Liver (tissue), 9 donors: ENCODE data around the gene TMTC1. TPM values are rescaled to one million over a fixed set of nuclear protein-coding genes. Genes with fewer than 3 reads are reported as not detected.

Experiments used
- DNase-seq: peaks from one replicate; pipeline ENCODE4 v3.0.0-alpha.2; 2017; ENCODE audit warnings: low spot score
- H3K27ac ChIP-seq, 2 donors: one replicate each; pipeline ENCODE4 v1.7.0; 2013; ENCODE audit warnings: inconsistent platforms in 2 of 2, low read length in 2 of 2, control low read depth in 1 of 2, low read depth in 1 of 2, mild to moderate bottlenecking in 1 of 2
- H3K27me3 ChIP-seq, 4 donors: one replicate each; pipeline versions ENCODE4 v1.6.1 to v1.7.0; 2013; ENCODE audit warnings: low read length in 3 of 4, inconsistent platforms in 1 of 4, mild to moderate bottlenecking in 1 of 4, moderate library complexity in 1 of 4; ENCODE audit not compliant: control insufficient read depth in 4 of 4, insufficient read depth in 4 of 4
- H3K36me3 ChIP-seq, 4 donors: one replicate each; pipeline versions ENCODE4 v1.6.1 to v1.7.0; 2013; ENCODE audit warnings: low read length in 3 of 4, mild to moderate bottlenecking in 3 of 4, low read depth in 1 of 4, moderate library complexity in 1 of 4; ENCODE audit not compliant: control insufficient read depth in 4 of 4, insufficient read depth in 3 of 4
- H3K4me1 ChIP-seq, 4 donors: one replicate each; pipeline versions ENCODE4 v1.6.1 to v1.7.0; 2013; ENCODE audit warnings: low read length in 3 of 4, mild to moderate bottlenecking in 3 of 4, moderate library complexity in 1 of 4; ENCODE audit not compliant: control insufficient read depth in 4 of 4, insufficient read depth in 4 of 4
- H3K4me3 ChIP-seq, 3 donors: one replicate each; pipeline versions ENCODE4 v1.6.1 to v1.7.0; 2013; ENCODE audit warnings: low read length in 3 of 3, control low read depth in 1 of 3, low read depth in 1 of 3, mild to moderate bottlenecking in 1 of 3
- H3K9ac ChIP-seq, 2 donors: one replicate each; pipeline ENCODE4 v1.7.0; 2013; ENCODE audit warnings: low read length in 2 of 2, mild to moderate bottlenecking in 2 of 2, moderate library complexity in 2 of 2, control low read depth in 1 of 2, low read depth in 1 of 2
- H3K9me3 ChIP-seq, 4 donors: one replicate each; pipeline versions ENCODE4 v1.6.1 to v1.7.0; 2013; ENCODE audit warnings: low read length in 3 of 4; ENCODE audit not compliant: control insufficient read depth in 4 of 4
- ATF3 ChIP-seq: IDR thresholded peaks from 2 replicates; pipeline ENCODE4 v1.6.1; 2016; ENCODE audit warnings: antibody characterized with exemption
- CTCF ChIP-seq: fragments of 150-350 bp; IDR thresholded peaks from 2 replicates; pipeline ENCODE4 v1.5.1; 2017; ENCODE audit warnings: improper control_type of control experiment, low read depth, low read length; ENCODE audit not compliant: missing input control
- EGR1 ChIP-seq, 2 donors: IDR thresholded peaks; 2 replicates each; pipeline ENCODE4 v1.6.1; 2016 to 2018; ENCODE audit warnings: antibody characterized with exemption in 2 of 2, low read depth in 2 of 2
- FOXA1 ChIP-seq: IDR thresholded peaks from 2 replicates; pipeline ENCODE4 v1.6.1; 2016; ENCODE audit warnings: antibody characterized with exemption
- FOXA2 ChIP-seq: IDR thresholded peaks from 2 replicates; pipeline ENCODE4 v1.6.1; 2016; ENCODE audit warnings: antibody characterized with exemption
- GABPA ChIP-seq, 2 donors: IDR thresholded peaks in 1 of 2; conservative IDR thresholded peaks in 1 of 2; 2 replicates each; pipeline ENCODE4 v1.6.1; 2016; ENCODE audit warnings: antibody characterized with exemption in 2 of 2, mild to moderate bottlenecking in 1 of 2, moderate library complexity in 1 of 2
- MAX ChIP-seq: IDR thresholded peaks from 2 replicates; pipeline ENCODE4 v1.6.1; 2016; ENCODE audit warnings: antibody characterized with exemption
- NR2F2 ChIP-seq: IDR thresholded peaks from 2 replicates; pipeline ENCODE4 v1.6.1; 2016; ENCODE audit warnings: antibody characterized with exemption
- RAD21 ChIP-seq, 2 donors: IDR thresholded peaks; 2 replicates each; pipeline ENCODE4 v1.6.1; 2016; ENCODE audit warnings: antibody characterized with exemption in 2 of 2, mild to moderate bottlenecking in 2 of 2
- RXRA ChIP-seq, 2 donors: IDR thresholded peaks; 2 replicates each; pipeline ENCODE4 v1.6.1; 2017 to 2018; ENCODE audit warnings: antibody characterized with exemption in 2 of 2, mild to moderate bottlenecking in 1 of 2
- TAF1 ChIP-seq: conservative IDR thresholded peaks from 2 replicates; pipeline ENCODE4 v1.6.1; 2016; ENCODE audit warnings: antibody characterized with exemption, mild to moderate bottlenecking
- YY1 ChIP-seq: IDR thresholded peaks from 2 replicates; pipeline ENCODE4 v1.6.1; 2016; ENCODE audit warnings: antibody characterized with exemption, mild to moderate bottlenecking
- ZBTB33 ChIP-seq: IDR thresholded peaks from 2 replicates; pipeline ENCODE4 v1.6.1; 2016; ENCODE audit warnings: antibody characterized with exemption
- WGBS: extraction: QIAGEN DNeasy Blood & Tissue Kit; methylation state at CpG from one replicate; pipeline ENCODE4 v1.1.7; 2013; 5-methylcytosine and 5-hydroxymethylcytosine counted together
- polyA plus RNA-seq, 2 donors: library from polyadenylated mRNA; stranded (reverse) in 1 of 2; unstranded in 1 of 2; fragments of 200-250 nt in 1 of 2; fragments of >200 nt in 1 of 2; fragmentation: Nextera tagmentation in 1 of 2; extraction: Ambion mirVana in 1 of 2; gene quantifications; one replicate each; pipeline versions ENCODE4 v1.2.1 to v1.2.3, GENCODE V29; 2013 to 2015
- total RNA-seq, 2 donors: library from RNA; depleted of rRNA; stranded (reverse); fragments of >200 nt; gene quantifications; one replicate each; pipeline ENCODE4 v1.2.3, GENCODE V29; 2014
- donor health status: healthy.
- donor health status: healthy.
- donor health status: healthy.
- donor health status: healthy.
- donor health status: healthy.

Gene TMTC1
- total and polyA plus RNA-seq, 4 donors = 0.76 to 3.3 (median 2.1) TPM

- TF ChIP-seq MAX = no peak
- TF ChIP-seq TAF1 = no peak
- no peak for TF ChIP-seq RXRA (IDR thresholded peaks at IDR 0.05)
Measured at GRCh38 chr12:29713729-29714128, 70.0 kb downstream of the TMTC1 start (continued).

- no peak for DNase-seq
- Histone ChIP-seq H3K9ac (no peak overlapping the region), H3K4me1 (no peaks in the 10 kb centered on the region), H3K27ac (no peak overlapping the region), H3K4me3 (no peak overlapping the region), H3K36me3 (no peaks in the 10 kb centered on the region), H3K27me3 (no peaks in the 10 kb centered on the region), H3K9me3 (no peaks in the 10 kb centered on the region)
- TF ChIP-seq FOXA1 = no peak
- TF ChIP-seq CTCF = no peak
- no peak for TF ChIP-seq TAF1
- no peak for TF ChIP-seq ATF3
- no peak for TF ChIP-seq FOXA2
- TF ChIP-seq RXRA (IDR thresholded peaks at IDR 0.05) = no peak
- no peak for TF ChIP-seq NR2F2
- no peak for TF ChIP-seq ZBTB33
- no peak for TF ChIP-seq EGR1 (IDR thresholded peaks at IDR 0.05; ENCODE audit: low read depth in 2 of 2)
- 50% methylated on average over 2 of the region's 2 CpGs for WGBS
Measured at GRCh38 chr12:29711381-29711780, 72.4 kb downstream of the TMTC1 start.

- Histone ChIP-seq H3K36me3 (no peaks in the 10 kb centered on the region), H3K27ac (no peak overlapping the region), H3K4me3 (no peak overlapping the region), H3K9ac (no peak overlapping the region), H3K9me3 (no peaks in the 10 kb centered on the region), H3K27me3 (no peaks in the 10 kb centered on the region), H3K4me1 (no peaks in the 10 kb centered on the region)
- TF ChIP-seq GABPA (IDR thresholded peaks at IDR 0.05 in 1 of 2, conservative IDR thresholded peaks at IDR 0.05 in 1 of 2) (no peak), FOXA1 (no peak)
- DNase-seq = no peak
- WGBS = 80% methylated on average over 5 of the region's 5 CpGs
Measured at GRCh38 chr12:29710104-29710503, 73.6 kb downstream of the TMTC1 start.

GRCh38 chr12:29709496-29710040 is 74.2 kb downstream of the TMTC1 start:
- Histone ChIP-seq H3K9ac (no peak overlapping the region), H3K27ac (no peak overlapping the region)

More at GRCh38 chr12:29709496-29710040, 74.2 kb downstream of the TMTC1 start:
- DNase-seq = no peak
- H3K9me3 ChIP-seq = no peaks in the 10 kb centered on the region
- H3K27me3 ChIP-seq = no peaks in the 10 kb centered on the region
- no peak overlapping the region for H3K4me3 ChIP-seq
- no peaks in the 10 kb centered on the region for H3K36me3 ChIP-seq
- 89% methylated on average over 3 of the region's 3 CpGs for WGBS
- TF ChIP-seq RAD21 (IDR thresholded peaks at IDR 0.05) (no peak), ATF3 (no peak), YY1 (no peak)
- H3K4me1 ChIP-seq = no peaks in the 10 kb centered on the region
